HG03439 (cell line): ENCODE measurements around the gene STARD13.

Experiments used
- ATAC-seq: cut with Tn5 transposase; IDR thresholded peaks from one replicate; pipeline ENCODE4 v1.9.1; 2021; ENCODE audit warnings: mild to moderate bottlenecking, moderate library complexity; ENCODE audit not compliant: unreplicated experiment

The STARD13 gene

GRCh38 chr13:33229446-33230177, 55.9 kb downstream of the STARD13 start:
- ATAC-seq: no peak

GRCh38 chr13:33228648-33229445, 56.7 kb downstream of the STARD13 start:
- ATAC-seq: no peak

- ATAC-seq: no peak
Measured at GRCh38 chr13:33227927-33228647, 57.5 kb downstream of the STARD13 start.

- no peak for ATAC-seq
Measured at GRCh38 chr13:33224686-33225085, 60.9 kb downstream of the STARD13 start.

- no peak for ATAC-seq
Measured at GRCh38 chr13:33224191-33224590, 61.4 kb downstream of the STARD13 start.

- ATAC-seq: no peak
Measured at GRCh38 chr13:33219926-33220325, 65.6 kb downstream of the STARD13 start.

- ATAC-seq: no peak
Measured at GRCh38 chr13:33218426-33218825, 67.1 kb downstream of the STARD13 start.

- no peak for ATAC-seq
Measured at GRCh38 chr13:33218020-33218419, 67.5 kb downstream of the STARD13 start.

GRCh38 chr13:33217256-33217655, 68.3 kb downstream of the STARD13 start:
- no peak for ATAC-seq

GRCh38 chr13:33213797-33214196, 71.8 kb downstream of the STARD13 start:
- no peak for ATAC-seq

GRCh38 chr13:33213024-33213768, 72.4 kb downstream of the STARD13 start:
- no peak for ATAC-seq

- ATAC-seq: no peak
Measured at GRCh38 chr13:33212396-33212795, 73.2 kb downstream of the STARD13 start.

GRCh38 chr13:33210090-33210489, 75.5 kb downstream of the STARD13 start:
- no peak for ATAC-seq

GRCh38 chr13:33208290-33209220, 77.0 kb downstream of the STARD13 start:
- no peak for ATAC-seq

GRCh38 chr13:33207615-33207961, 78.0 kb downstream of the STARD13 start:
- no peak for ATAC-seq

- no peak for ATAC-seq
Measured at GRCh38 chr13:33206945-33207614, 78.5 kb downstream of the STARD13 start.

- ATAC-seq: no peak
Measured at GRCh38 chr13:33206425-33206824, 79.1 kb downstream of the STARD13 start.

- ATAC-seq: no peak
Measured at GRCh38 chr13:33205804-33206221, 79.7 kb downstream of the STARD13 start.

GRCh38 chr13:33205224-33205623, 80.3 kb downstream of the STARD13 start:
- ATAC-seq: no peak
